Measurements from ENCODE around the gene STARD3. TPM values are rescaled to one million over a fixed set of nuclear protein-coding genes. Genes with fewer than 3 reads are reported as not detected.
A peak's percentile ranks its signal among the peaks of the same experiment; 100 is the strongest.

The STARD3 gene
- total and polyA plus RNA-seq, 9 of the 15 experiments (the other 6 are each of a cell fraction or from before 2014, with no cell fraction given) = 0.63 to 87.0 (median 46.0) TPM

GRCh38 chr17:39636927-39637736 is at the start of gene STARD3 (continued):
- TF ChIP-seq CUX1 (CRISPR knock-in tag; IDR thresholded peaks at IDR 0.05) = no peak
- TF ChIP-seq MCM5 (IDR thresholded peaks at IDR 0.05; ENCODE audit: low read depth) = no peak
- no peak for TF ChIP-seq ZNF436 (CRISPR knock-in tag; IDR thresholded peaks at IDR 0.05)
- peak; percentile 52; the same call in 1 of the 2 replicates for TF ChIP-seq ELF1 (tag; IDR thresholded peaks at IDR 0.05)
- peak; percentile 57 for TF ChIP-seq EGR1 (conservative IDR thresholded peaks at IDR 0.05)
- TF ChIP-seq CBX8 (IDR thresholded peaks at IDR 0.05; ENCODE audit: borderline replicate concordance, extremely low read depth, low read depth, low read length, poor library complexity, severe bottlenecking) = no peak
- no peak for TF ChIP-seq NCOA4 (IDR thresholded peaks at IDR 0.05; ENCODE audit: partially characterized antibody)
- no peak for TF ChIP-seq ZNF561 (CRISPR knock-in tag; conservative IDR thresholded peaks at IDR 0.05)
- TF ChIP-seq ZNF232 (CRISPR knock-in tag; IDR thresholded peaks at IDR 0.05) = no peak
- TF ChIP-seq ZNF384 (IDR thresholded peaks at IDR 0.05; ENCODE audit: low read depth, low read length) = no peak
- peak; percentile 96 for TF ChIP-seq CXXC5 (CRISPR knock-in tag; IDR thresholded peaks at IDR 0.05)
- peak; percentile 74 to 95 for TF ChIP-seq E2F6 (IDR thresholded peaks at IDR 0.05; ENCODE audit: borderline replicate concordance in 1 of 2, extremely low read depth in 1 of 2, insufficient read depth in 1 of 2, insufficient read length in 1 of 2, low read depth in 1 of 2, low read length in 1 of 2, poor library complexity in 1 of 2, severe bottlenecking in 1 of 2)
- TF ChIP-seq ATF7 (IDR thresholded peaks at IDR 0.05) = peak; percentile 71; the same call in 1 of the 2 replicates
- peak; percentile 72 for TF ChIP-seq TAF1 (IDR thresholded peaks at IDR 0.05; ENCODE audit: control insufficient read depth, extremely low read depth, insufficient read depth, low read length, severe bottlenecking)
- TF ChIP-seq EP300 (IDR thresholded peaks at IDR 0.05; ENCODE audit: low read length) = 0 out of 2 replicates have a peak, but pooled peaks have one; percentile 12
- TF ChIP-seq GABPB2 (CRISPR knock-in tag; conservative IDR thresholded peaks at IDR 0.05) = no peak
- no peak for TF ChIP-seq MTF1 (CRISPR knock-in tag; IDR thresholded peaks at IDR 0.05; ENCODE audit: borderline replicate concordance)
- TF ChIP-seq MITF (IDR thresholded peaks at IDR 0.05) = no peak
- no peak for TF ChIP-seq BDP1 (IDR thresholded peaks at IDR 0.05; ENCODE audit: insufficient read depth, insufficient read length)
- peak; percentile 95 for TF ChIP-seq GABPB1 (CRISPR knock-in tag; IDR thresholded peaks at IDR 0.05)
